ENCODE data around the gene UTP4.
"Not testable (repeated sequence)": the region's sequence is repeated elsewhere in the genome, so short reads cannot be mapped to it uniquely, and the experiment has no call there.

Gene UTP4

DNA sequence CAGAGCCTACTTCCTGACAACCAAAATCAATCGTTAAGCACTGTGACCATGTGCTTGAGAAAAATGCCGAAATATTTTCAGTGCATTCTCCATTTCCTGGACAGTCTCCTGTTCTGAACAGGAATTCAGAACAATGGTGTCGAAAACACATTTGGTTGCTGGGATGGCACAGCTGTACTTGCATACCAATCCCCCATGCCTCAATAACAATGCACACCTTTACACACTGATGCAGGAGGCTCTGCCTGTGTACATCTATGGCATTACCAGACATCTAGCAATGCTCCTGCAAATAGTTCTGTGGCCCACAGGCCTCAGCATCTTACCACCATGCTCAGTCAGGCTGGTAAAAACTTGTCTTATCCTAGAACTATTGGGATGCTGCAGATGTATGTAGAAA, 6.2 kb upstream of the UTP4 start:
- no peak overlapping the region for H3K27ac ChIP-seq
- no peak overlapping the region for H3K4me3 ChIP-seq

DNA sequence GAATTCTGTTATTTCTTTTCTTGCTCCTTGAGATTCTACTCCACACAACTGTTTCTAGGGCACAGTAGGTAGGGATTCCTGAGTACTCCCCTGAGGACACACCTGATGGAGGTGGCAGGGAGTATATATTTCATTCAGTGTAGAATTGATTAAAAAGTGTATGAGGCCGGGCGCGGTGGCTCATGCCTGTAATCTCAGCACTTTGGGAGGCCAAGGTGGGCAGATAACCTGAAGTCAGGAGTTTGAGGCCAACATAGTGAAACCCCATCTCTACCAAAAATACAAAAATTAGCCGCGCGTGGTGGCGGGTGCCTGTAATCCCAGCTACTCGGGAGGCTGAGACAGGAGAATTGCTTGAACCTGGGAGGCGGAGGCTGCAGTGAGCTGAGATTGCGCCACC, 5.6 kb upstream of the UTP4 start:
- H3K27ac ChIP-seq, H3K4me3 ChIP-seq: not testable (repeated sequence)

DNA sequence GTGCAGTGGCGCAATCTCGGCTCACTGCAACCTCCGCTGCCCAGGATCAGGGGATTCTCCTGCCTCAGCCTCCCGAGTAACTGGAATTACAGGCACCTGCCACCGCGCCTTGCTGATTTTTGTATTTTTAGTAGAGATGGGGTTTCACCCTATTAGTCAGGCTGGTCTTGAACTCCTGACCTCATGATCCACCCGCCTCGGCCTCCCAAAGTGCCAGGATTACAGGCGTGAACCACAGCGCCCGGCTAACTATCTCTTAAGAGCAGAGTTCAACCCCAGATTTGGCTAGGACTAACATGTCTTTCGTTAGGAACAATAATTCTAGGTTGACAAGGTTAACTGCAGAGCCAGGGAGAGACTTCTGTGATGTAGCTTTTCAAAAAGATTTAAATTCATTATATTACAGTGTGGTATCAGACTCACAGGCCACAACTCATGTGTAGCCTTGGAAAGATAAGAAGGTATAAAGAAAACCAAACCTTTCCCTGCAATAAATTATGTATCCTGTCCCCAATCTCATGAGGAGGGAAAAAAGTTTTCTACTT, 4.4 kb upstream of the UTP4 start:
- Histone ChIP-seq H3K4me3 (no peak overlapping the region), H3K27ac (no peak overlapping the region)

DNA sequence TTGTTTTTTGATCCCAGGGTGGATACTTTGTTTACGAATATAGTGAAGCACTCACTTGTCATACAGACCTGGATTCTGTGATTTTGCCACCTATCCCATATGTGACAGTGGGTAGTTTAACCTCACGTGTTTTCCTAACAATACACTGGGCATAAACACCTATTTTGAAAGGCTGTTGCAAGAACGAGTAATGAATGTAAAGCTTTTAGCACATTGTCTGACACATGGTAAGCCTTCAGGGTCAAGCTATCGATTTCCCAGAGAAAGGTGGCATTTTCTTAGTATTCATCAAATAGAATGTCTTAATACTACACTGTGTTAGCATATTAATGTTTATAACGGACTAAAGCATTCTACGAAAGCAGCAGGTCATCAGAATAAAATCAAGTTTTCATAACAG, 2.0 kb upstream of the UTP4 start:
- H3K27ac ChIP-seq, result peak overlapping the region in 3 of 21 experiments; percentile 39 to 97 (median 89)
- H3K4me3 ChIP-seq, result no peak overlapping the region

DNA sequence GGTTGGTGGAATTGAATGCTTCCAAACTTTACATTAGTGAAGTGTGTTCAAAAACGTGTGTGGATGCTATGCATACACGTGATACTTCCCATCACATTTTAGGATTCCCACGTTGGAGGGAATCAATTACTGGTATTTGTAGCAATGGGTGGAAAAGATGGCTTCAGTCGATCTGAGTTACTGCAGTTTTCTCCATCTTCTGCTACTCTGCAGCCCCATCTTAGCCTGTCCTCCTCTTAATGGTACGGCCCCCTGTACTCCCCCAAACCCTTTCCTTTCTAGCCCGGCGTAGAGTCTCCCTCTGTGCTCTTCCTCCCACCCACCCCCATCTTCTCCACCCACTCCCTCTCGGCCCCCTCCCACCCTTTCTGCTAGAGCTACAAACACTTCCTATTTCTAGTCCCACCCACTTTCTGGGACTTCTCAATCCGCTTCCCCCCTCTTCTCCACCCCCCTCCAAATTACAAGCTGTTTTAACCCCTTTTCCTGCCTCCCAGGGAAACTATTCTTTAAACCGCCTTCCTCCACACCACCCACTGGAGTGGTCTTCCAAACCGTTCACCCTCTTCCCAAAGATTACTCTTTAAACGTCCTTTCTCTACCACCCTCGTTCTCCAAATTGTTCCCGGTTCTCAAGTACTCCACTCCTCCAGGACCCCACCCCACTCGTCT, 1.1 kb upstream of the UTP4 start:
- H3K27ac ChIP-seq, result peak overlapping the region; percentile 85 to 98 (median 96)
- peak overlapping the region; percentile 77 to 96 (median 88) for H3K4me3 ChIP-seq

DNA sequence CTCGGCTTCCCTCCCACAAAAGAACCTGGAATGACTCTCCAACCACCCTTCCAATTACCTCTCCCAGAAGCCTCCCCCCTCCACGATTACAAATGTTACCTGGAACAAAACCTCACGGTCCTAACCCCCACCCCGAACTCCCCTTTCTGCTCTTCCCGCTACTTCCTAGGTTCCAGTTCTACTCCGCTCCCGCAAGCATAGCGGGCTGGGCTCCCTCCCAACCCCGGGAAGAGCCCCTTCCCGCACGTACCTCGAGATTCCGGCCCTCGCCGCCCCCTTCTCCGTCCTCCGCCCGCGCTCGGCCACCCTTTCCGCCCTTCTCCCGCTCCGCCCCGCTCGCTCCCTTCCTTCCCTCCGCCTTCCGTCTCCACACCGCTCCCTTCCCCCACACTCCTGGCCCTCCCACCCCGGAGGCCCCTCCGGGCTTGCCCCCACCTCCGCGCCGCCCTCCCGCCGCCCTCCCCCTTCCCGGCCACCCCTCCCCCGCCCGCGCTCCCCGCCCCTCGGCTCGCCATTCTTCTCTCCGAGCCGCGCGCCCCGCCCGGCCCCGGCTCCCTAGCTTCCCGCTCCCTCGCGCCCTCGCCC, 518 bp upstream of the UTP4 start:
- H3K27ac ChIP-seq, result peak overlapping the region; percentile 85 to 98 (median 96)
- H3K4me3 ChIP-seq, result peak overlapping the region; percentile 77 to 96 (median 88)

DNA sequence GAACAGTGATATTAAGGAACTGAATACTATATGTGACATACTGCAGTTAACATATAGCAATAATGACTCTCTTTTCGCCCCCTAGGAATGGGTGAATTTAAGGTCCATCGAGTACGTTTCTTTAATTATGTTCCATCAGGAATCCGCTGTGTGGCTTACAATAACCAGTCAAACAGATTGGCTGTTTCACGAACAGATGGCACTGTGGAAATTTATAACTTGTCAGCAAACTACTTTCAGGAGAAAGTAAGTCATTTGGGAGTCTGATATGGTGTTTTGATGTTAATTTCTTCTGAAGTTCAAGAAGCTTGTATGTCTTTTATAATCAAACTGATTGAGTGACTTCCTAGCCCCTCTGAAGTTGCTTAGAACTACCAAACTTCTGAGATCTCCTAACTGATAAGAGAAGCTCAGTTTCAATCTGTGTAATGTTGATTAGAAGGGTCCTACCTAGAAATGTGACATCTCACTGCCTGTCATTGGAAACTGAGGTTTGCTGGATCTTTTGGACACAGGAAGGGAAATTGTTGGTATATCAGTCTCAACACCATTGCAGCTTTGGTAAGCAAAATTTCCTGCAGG, 1.0 kb downstream of the UTP4 start:
- H3K4me3 ChIP-seq, result peak overlapping the region; percentile 77 to 96 (median 88)
- H3K27ac ChIP-seq, result peak overlapping the region in 12 of 21 experiments; percentile 89 to 98 (median 96)

DNA sequence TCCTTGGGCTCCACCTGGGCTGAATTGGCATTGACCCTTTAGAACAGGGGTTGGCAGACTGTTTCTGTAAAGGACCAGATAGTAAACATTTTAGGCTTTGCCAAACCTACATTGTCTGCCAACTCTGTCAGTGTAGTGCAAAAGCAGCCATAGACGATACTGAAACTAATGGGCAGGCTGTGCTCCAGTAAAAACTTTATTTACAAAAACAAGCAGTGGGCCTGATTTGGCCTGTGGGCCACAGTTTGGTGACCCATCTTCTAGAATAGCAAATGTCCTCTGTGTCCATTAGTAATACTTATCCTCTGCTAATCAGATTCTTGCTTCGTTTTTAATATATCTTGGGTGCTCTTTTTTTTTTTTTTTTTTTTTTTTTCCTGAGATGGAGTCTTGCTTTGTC, 6.2 kb downstream of the UTP4 start:
- Histone ChIP-seq H3K27ac (no peak overlapping the region), H3K4me3 (no peak overlapping the region)

DNA sequence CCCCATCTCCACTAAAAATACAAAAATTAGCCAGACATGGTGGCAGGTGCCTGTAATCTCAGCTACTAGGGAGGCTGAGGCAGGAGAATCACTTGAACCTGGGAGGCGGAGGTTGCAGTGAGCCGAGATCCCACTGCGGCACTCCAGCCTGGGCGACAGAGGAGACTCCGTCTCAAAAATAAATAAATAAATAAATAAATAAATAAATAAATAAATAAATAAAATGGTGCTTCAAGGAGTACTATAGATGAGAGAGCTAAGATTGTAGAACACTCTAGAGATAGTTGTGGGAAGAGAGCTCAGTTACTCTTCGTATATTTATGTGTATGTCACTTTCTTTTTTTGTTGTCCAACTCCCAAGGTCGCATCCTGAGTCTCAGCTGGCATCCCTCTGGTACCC, 7.0 kb downstream of the UTP4 start:
- not testable (repeated sequence) for H3K27ac ChIP-seq, H3K4me3 ChIP-seq

DNA sequence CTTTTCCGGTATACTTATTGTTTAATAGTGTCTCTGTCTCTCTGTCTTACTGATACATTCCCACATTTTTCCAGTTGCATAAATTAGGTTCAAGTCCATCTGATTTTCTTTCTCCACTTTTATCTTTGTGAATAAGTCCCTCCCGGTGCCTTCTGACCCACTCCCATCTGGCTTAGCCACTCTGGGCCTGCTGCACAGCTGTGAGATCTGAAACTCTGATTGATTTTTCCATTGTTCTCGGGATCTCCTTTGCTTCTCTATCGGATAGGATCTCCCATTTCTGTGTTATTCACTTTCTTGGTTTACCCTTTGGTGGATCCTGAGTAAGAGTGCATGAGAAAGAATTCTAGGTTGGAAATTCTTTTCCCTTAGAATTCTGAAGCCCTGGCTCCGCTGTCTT, 8.6 kb downstream of the UTP4 start:
- no peak overlapping the region for H3K27ac ChIP-seq
- no peak overlapping the region for H3K4me3 ChIP-seq

DNA sequence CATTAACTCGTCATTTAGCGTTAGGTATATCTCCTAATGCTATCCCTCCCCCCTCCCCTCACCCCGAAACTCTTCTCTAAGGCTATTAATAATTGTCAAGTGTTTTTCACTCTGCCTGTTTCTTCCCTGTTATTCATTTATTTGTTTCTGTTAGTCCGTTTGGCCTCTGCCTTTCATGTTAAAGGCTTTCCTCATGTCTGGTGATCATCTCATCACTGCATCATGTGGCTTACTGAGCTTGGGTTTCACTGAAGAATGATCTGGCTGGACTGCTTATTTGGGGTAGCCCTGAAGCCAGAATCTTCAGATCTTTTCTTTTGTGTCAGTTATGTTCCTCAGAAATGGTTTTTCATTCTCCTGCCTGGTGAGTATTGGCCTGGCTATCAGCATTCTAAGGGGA, 9.5 kb downstream of the UTP4 start:
- H3K4me3 ChIP-seq, result no peak overlapping the region
- H3K27ac ChIP-seq, result no peak overlapping the region

DNA sequence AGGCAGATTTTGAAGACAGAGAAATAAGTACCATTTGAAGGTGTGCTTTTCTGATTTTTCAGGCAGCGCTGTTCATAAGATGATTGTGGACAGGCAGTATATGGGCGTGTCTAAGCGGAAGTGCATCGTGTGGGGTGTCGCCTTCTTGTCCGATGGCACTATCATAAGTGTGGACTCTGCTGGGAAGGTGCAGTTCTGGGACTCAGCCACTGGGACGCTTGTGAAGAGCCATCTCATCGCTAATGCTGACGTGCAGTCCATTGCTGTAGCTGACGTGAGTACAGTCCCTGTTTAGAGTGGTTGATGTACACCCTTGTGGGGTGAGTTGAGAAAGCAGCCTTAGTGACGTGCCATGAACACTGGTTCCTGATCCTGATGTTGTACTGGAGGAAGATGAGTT, 10.7 kb downstream of the UTP4 start:
- Histone ChIP-seq H3K27ac (no peak overlapping the region), H3K4me3 (no peak overlapping the region)

DNA sequence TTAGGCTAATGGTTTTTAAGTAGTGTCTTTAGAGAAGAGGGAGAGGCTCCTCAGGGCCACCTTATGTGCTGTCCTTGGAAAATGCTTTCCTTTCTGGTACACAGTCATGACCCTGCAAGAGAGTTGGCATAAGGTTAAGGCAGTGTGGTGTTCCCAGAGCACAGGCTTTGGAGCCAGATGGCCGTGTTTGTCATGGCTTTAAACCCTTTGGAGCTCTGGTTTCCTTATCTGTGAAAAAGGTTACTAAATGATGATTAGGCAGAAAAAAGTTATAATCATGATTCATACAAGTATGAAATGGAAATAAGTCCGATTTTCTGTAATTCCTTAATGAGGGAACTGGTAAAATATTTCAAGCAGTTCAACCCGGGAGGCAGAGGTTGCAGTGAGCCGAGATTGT, 13.2 kb downstream of the UTP4 start:
- Histone ChIP-seq H3K27ac (no peak overlapping the region), H3K4me3 (no peak overlapping the region)

DNA sequence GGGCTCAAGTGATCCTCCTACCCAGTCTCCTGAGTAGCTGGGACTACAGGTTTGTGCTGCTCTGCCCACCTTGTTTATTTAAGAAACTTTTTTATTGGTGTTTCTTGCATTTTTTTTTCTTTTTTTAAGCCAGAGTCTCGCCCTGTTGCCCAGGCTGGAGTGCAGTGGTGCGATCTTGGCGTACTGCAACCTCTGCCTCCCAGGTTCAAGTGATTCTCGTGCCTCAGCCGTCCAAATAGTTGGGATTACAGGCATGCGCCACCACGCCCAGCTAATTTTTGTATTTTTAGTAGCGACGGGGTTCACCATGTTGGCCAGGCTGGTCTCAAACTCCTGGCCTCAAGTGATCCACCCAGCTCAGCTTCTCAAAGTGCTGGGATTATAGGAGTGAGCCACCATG, 17.2 kb downstream of the UTP4 start:
- not testable (repeated sequence) for H3K4me3 ChIP-seq, H3K27ac ChIP-seq

DNA sequence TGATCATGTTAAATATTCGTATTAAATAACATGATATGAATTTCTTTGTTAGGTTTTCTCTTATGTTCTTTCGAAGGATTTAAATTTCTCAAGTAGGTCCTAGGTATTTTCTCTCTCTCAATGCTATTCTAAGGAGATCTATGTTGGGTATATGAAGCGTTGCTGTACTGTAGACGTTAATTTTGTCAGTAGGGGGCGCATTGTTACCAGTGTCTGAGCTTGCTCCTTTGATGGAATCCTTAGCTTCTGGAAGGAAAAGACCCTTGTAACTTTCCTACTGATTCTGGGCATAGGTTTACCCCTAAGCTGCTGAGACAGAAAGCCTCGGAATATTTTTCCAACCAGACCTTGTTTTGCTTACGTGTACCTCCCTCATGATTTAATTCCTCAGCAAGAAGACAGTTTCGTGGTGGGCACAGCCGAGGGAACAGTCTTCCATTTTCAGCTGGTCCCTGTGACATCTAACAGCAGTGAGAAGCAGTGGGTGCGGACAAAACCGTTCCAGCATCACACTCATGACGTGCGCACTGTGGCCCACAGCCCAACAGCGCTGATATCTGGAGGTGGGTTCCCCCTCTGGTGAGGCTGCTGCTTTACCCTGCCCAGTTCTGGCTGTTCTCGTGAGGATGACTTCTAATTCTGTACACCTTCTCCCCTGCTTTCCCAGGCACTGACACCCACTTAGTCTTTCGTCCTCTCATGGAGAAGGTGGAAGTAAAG, 17.9 kb downstream of the UTP4 start:
- Histone ChIP-seq H3K27ac (no peak overlapping the region), H3K4me3 (no peak overlapping the region)

DNA sequence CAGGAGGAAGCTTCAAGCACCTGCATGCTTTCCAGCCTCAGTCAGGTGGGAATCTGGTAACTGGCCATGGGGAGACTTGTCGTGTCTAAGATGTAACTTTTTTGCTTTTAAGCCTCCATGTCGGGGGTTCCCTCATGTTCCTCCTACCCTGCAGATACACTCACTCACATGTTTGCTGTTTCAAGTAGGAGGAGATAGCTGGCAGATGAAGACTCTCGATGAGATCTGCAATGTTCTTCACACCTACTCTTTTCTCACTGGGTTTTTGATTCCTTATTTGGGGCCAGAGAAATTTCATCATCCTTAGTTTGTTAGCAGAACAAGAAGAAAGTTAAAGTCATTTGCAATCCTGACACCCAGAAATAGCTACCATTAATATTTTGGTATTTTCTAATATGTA, 24.7 kb downstream of the UTP4 start:
- no peak overlapping the region for H3K27ac ChIP-seq

DNA sequence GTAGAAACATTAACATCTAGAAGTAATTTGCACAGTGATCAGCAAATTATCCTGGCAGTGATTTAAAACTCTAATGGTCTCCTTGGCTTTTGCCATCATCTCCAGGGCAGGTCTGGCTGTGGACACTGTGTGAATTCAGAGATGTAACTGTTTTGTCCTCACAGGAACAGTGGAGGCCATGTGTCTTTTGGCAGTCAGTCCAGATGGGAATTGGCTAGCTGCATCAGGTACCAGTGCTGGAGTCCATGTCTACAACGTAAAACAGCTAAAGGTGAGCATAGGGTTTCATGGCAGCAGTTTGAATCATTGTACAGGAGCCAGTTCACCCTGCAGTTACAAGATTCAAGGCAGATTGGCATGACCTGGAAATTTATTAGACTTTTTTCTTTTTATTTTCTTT, 27.7 kb downstream of the UTP4 start:
- H3K27ac ChIP-seq, result no peak overlapping the region
- no peak overlapping the region for H3K4me3 ChIP-seq

More for the DNA sequence above, 24.7 kb downstream of the UTP4 start:
- H3K4me3 ChIP-seq, result no peak overlapping the region

DNA sequence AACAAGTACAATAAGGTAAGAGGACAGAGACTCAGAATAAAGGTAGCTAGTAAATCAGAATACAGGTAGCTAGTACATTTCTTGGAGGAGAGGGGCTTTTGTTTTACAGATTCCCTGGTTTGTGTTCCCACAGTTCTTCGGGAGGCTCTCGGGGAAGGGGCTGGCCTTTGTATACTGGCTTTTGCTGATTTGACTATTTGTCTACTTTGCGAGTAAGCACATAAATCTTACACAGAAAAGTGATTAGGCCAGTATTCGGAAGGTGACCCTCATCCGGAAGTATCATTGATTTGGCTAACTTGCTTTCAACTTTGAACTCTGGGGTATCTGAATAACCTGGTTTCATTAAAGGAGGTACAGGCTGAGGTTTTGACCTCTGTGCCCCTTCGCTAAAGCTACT, 33.1 kb downstream of the UTP4 start:
- H3K27ac ChIP-seq, result peak overlapping the region in 1 of 21 experiments; percentile 33
- no peak overlapping the region for H3K4me3 ChIP-seq

DNA sequence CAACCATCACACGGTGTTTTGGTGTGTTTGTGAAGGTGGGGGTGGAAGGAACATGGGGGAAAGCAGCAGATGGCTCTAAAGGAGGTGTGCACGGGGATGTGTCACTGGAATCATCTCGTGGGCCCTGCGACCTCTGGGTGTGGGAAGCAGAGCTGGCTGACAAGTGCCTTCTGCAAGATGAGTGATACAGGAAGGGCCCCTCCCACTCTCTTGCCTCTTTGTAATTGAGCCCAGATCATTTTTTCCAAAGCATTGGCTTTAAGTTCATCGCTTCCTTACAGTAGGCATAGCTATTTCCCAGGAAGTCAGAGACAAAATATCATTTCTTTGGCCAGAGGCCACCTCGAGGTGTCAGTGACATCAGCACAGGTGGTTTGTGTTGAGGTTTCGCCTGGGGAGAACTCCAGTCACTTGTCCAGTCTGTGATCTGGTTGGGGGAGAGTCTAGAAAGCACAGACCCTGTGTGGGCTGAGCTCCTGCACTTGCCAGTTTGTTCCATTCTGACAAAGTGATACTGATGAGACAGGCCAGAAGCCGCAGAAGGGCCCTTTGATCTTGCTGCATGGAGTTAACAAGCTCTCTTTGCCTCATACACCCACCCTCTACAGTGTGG, 33.9 kb downstream of the UTP4 start:
- H3K4me3 ChIP-seq, result no peak overlapping the region
- H3K27ac ChIP-seq, result peak overlapping the region in 3 of 21 experiments; percentile 25 to 66 (median 33)
